MM.1S (cell line): ENCODE results near the gene DNAJC21.

Experiments used
- EZH2 ChIP-seq: fragments of 300-600 bp; sonication (generic); optimal IDR thresholded peaks from 2 replicates; pipeline ENCODE3; 2017; ENCODE audit warnings: low read depth, mild to moderate bottlenecking, antibody characterized with exemption, low read length, mixed read lengths
- TF ChIP-seq, protein P1 (sequence below): fragments of 300-600 bp; sonication (generic); IDR thresholded peaks from 2 replicates; pipeline ENCODE4 v1.5.1; 2016; ENCODE audit warnings: antibody characterized with exemption, low read length, mixed read lengths

DNA sequence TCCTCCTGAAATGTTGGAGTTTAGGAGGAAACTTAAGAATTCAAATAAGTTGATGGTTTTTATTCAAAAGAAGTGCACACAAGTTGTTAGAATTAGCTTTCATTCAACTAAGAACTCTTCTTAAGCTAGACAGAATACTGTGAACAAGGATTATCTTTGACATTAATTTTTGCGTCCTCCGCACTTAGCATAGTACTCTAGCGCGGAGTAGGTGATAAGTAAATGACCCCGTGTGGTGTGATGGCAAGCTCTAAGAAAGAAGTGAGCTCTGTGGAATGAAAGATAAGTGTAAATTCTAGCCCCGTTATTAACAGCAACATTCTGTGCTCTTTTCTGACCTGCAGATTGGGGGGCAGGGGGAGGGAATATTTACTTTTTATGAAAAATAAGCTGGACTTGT is 12.8 kb upstream of the DNAJC21 start:
- TF ChIP-seq, protein P1, sequence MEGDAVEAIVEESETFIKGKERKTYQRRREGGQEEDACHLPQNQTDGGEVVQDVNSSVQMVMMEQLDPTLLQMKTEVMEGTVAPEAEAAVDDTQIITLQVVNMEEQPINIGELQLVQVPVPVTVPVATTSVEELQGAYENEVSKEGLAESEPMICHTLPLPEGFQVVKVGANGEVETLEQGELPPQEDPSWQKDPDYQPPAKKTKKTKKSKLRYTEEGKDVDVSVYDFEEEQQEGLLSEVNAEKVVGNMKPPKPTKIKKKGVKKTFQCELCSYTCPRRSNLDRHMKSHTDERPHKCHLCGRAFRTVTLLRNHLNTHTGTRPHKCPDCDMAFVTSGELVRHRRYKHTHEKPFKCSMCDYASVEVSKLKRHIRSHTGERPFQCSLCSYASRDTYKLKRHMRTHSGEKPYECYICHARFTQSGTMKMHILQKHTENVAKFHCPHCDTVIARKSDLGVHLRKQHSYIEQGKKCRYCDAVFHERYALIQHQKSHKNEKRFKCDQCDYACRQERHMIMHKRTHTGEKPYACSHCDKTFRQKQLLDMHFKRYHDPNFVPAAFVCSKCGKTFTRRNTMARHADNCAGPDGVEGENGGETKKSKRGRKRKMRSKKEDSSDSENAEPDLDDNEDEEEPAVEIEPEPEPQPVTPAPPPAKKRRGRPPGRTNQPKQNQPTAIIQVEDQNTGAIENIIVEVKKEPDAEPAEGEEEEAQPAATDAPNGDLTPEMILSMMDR = no peak
- no peak for TF ChIP-seq EZH2
